NT2/D1 (cell line): ENCODE data around the gene C10orf71.

Experiments used
- DNase-seq: peaks from one replicate; pipeline ENCODE4 v3.0.0-alpha.2; 2011; ENCODE audit warnings: low read depth, low spot score
- H3K27me3 ChIP-seq: 2 replicates; pipeline ENCODE4 v1.6.0; 2011; ENCODE audit warnings: mild to moderate bottlenecking; ENCODE audit not compliant: insufficient read length, insufficient read depth
- H3K36me3 ChIP-seq: 2 replicates; pipeline ENCODE4 v1.6.1; 2011; ENCODE audit warnings: mild to moderate bottlenecking, low read length, mixed read lengths; ENCODE audit not compliant: insufficient read depth, insufficient read length
- H3K4me1 ChIP-seq: 2 replicates; pipeline ENCODE4 v1.5.1; 2011; ENCODE audit not compliant: insufficient read depth, insufficient read length
- H3K4me3 ChIP-seq: 2 replicates; pipeline ENCODE4 v1.5.1; 2011; ENCODE audit warnings: low read depth; ENCODE audit not compliant: insufficient read length
- H3K9ac ChIP-seq: 2 replicates; pipeline ENCODE4 v1.6.0; 2011; ENCODE audit warnings: low read depth; ENCODE audit not compliant: insufficient read length
- H3K9me3 ChIP-seq: 2 replicates; pipeline ENCODE4 v1.5.1; 2011; ENCODE audit warnings: mild to moderate bottlenecking, low read length; ENCODE audit not compliant: insufficient read depth
- SUZ12 ChIP-seq: IDR thresholded peaks from 2 replicates; pipeline ENCODE4 v1.6.1; 2011; ENCODE audit not compliant: insufficient read length, insufficient read depth; ENCODE audit errors: extremely low read depth
- YY1 ChIP-seq: IDR thresholded peaks from 2 replicates; pipeline ENCODE4 v1.6.1; 2011; ENCODE audit not compliant: insufficient read length, insufficient read depth
- ZNF274 ChIP-seq: IDR thresholded peaks from 2 replicates; pipeline ENCODE4 v1.6.1; 2011; ENCODE audit warnings: mild to moderate bottlenecking, low read depth, low read length

C10orf71 gene

DNA sequence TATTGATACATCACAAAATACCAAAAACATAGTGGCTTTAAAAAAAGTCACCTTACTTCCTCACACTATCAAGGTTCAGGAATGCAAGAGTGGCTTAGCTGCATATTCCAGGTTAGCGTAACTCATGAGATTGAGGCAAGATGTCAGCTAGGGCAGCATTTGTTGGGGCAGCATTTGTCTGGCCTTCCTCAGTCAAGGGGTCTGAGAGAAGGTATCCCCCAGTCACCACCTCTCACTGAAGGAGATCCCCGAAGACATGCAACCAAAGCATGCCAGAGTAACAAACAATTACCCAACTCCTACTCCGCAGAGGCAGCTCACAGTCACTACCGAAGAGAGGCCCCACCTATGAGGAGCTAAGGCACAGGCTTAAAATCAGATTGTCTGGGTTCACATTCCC, 48.4 kb downstream of the C10orf71 start:
- no peak overlapping the region for H3K9ac ChIP-seq
- H3K9me3 ChIP-seq, result no peaks in the 10 kb centered on the region
- no peaks in the 10 kb centered on the region for H3K4me1 ChIP-seq
- TF ChIP-seq YY1, result no peak
- no peak for TF ChIP-seq ZNF274
- no peak for TF ChIP-seq SUZ12
- no peak overlapping the region for H3K4me3 ChIP-seq
- H3K36me3 ChIP-seq, result no peaks in the 10 kb centered on the region
- no peak for DNase-seq
- no peaks in the 10 kb centered on the region for H3K27me3 ChIP-seq

GRCh38 chr10:49347827-49348226, 48.9 kb downstream of the C10orf71 start:
- no peak for DNase-seq
- TF ChIP-seq YY1 (no peak), SUZ12 (no peak), ZNF274 (no peak)
- no peaks in the 10 kb centered on the region for H3K36me3 ChIP-seq
- no peak overlapping the region for H3K9ac ChIP-seq
- no peak overlapping the region for H3K4me3 ChIP-seq
- H3K4me1 ChIP-seq, result no peaks in the 10 kb centered on the region
- no peaks in the 10 kb centered on the region for H3K27me3 ChIP-seq
- H3K9me3 ChIP-seq, result no peaks in the 10 kb centered on the region

DNA sequence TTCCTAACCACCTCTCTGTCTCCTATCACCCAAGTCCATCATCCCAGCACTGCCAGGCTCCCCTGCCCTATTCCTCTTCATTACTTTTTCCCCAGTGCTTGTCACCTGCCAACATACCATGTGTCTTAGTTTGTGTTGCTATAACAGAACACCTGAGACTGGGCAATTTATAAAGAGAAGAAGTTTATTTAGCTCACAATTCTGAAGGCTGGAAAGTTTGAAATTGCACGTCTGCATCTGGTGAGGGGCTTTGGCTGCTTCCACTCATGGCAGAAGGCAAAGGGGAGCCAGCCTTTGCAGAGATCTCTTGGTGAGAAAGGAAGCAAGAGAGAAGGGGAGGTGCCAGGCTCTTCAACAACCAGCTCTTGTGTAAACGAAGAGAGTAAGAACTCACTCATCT, 49.6 kb downstream of the C10orf71 start:
- Histone ChIP-seq H3K36me3 (no peaks in the 10 kb centered on the region), H3K9me3 (no peaks in the 10 kb centered on the region), H3K9ac (no peak overlapping the region), H3K4me3 (no peak overlapping the region), H3K4me1 (no peaks in the 10 kb centered on the region), H3K27me3 (no peaks in the 10 kb centered on the region)
- TF ChIP-seq ZNF274 (no peak), YY1 (no peak), SUZ12 (no peak)
- no peak for DNase-seq

DNA sequence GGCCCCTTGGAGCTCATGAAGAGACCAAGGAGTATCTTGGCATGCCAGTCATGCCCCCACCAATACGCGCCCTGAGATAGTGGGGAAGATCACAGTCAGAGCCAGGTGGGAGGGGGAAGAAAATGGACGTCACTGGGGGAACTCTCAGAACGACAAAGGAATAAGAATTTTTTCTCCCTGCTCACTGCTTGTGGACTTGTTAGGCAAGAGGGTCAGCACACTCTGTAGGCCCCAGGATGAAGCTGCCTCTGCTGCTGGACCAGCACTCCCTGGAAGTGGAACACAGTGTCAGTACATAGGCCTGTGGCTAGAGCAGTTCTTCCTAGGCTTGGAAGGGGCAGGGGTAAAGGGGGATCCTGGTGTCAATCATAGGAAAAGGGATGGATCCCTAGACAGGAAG, 50.4 kb downstream of the C10orf71 start:
- no peaks in the 10 kb centered on the region for H3K9me3 ChIP-seq

DNA sequence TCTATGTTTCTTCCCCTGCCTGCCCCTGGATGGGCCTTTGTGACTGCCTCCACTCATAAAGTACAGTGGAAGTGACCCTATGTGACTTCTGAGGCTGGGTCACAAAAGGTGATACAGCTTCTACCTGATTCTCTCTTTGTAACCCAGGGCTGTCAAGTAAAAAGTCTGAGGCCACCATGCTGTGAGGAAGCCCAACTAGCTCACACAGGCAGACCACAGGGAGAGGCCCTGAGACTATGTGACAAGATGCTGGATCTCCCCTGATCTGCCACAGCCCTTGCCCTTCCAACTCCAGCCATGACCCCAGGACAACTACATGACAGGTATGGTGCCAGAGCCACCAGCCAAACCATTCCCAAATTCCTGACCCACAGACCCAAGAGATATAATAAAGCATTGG, 51.2 kb downstream of the C10orf71 start:
- no peaks in the 10 kb centered on the region for H3K27me3 ChIP-seq
- H3K9ac ChIP-seq, result no peak overlapping the region
- no peaks in the 10 kb centered on the region for H3K9me3 ChIP-seq
- TF ChIP-seq ZNF274 (no peak), SUZ12 (no peak), YY1 (no peak)
- H3K4me1 ChIP-seq, result no peaks in the 10 kb centered on the region
- DNase-seq, result no peak
- H3K4me3 ChIP-seq, result no peak overlapping the region
- H3K36me3 ChIP-seq, result no peaks in the 10 kb centered on the region

More for the DNA sequence above, 50.4 kb downstream of the C10orf71 start:
- Histone ChIP-seq H3K9ac (no peak overlapping the region), H3K27me3 (no peaks in the 10 kb centered on the region), H3K4me1 (no peaks in the 10 kb centered on the region), H3K4me3 (no peak overlapping the region), H3K36me3 (no peaks in the 10 kb centered on the region)
- TF ChIP-seq YY1, result no peak
- no peak for TF ChIP-seq SUZ12
- TF ChIP-seq ZNF274, result no peak
- no peak for DNase-seq

DNA sequence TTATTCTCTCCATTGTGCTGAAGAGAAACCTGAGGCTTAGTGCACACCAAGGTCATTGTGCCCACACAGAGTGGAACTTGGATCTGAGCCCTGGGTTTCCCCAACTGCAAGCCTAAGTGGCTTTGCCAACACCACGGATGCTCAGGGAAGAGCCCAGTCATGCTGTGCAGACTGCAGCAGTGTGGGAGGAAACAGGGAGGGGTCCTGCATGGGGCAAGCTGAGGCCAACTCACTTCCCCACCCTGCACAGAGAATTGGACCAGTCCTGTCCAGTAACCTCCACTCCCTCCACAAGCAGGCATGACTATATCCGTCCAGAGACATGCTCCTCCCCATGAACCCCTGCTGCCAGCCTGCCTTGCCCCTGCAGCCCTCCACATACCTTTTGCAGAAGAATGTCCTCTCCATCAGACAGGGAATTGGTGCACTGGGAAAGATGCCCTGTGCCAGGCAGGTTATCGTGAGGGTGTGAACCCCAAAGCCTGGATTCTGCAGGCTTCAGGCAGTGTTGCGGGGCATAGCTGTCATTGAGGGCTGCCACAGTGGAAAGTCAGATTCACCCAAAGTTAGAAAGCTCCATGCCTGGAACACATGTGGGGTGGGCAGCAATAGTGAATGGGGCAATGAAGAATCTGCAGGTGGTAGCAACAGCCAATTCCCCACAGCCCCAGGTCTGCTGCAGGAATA, 52.0 kb downstream of the C10orf71 start:
- no peaks in the 10 kb centered on the region for H3K9me3 ChIP-seq
- H3K36me3 ChIP-seq, result no peaks in the 10 kb centered on the region
- H3K9ac ChIP-seq, result no peak overlapping the region
- H3K4me1 ChIP-seq, result no peaks in the 10 kb centered on the region
- DNase-seq, result no peak
- no peaks in the 10 kb centered on the region for H3K27me3 ChIP-seq
- H3K4me3 ChIP-seq, result no peak overlapping the region
- TF ChIP-seq SUZ12 (no peak), ZNF274 (no peak), YY1 (no peak)

- Histone ChIP-seq H3K27me3 (no peaks in the 10 kb centered on the region), H3K4me1 (no peaks in the 10 kb centered on the region), H3K9ac (no peak overlapping the region), H3K36me3 (no peaks in the 10 kb centered on the region), H3K9me3 (no peaks in the 10 kb centered on the region), H3K4me3 (no peak overlapping the region)
- no peak for DNase-seq
- TF ChIP-seq ZNF274 (no peak), YY1 (no peak), SUZ12 (no peak)
Measured at GRCh38 chr10:49351669-49352068, 52.7 kb downstream of the C10orf71 start.
